Astrocyte of the cerebellum (primary cell): Measurements from ENCODE around the gene NXF1.

Experiments
- DNase-seq: peaks from one replicate; pipeline ENCODE4 v3.0.0-alpha.2; 2011; ENCODE audit warnings: low read depth
- H3K4me3 ChIP-seq: 2 replicates; pipeline ENCODE4 v1.5.1; 2011; ENCODE audit warnings: mild to moderate bottlenecking, low read depth, low read length, moderate library complexity
- in situ Hi-C: cut with HindIII; loops from 2 replicates; pipeline ENCODE4 v1.10.0; 2017; ENCODE audit warnings: low sequenced_read_pairs
- TF ChIP-seq, protein P1 (sequence below): IDR thresholded peaks from 2 replicates; pipeline ENCODE4 v1.5.1; 2012; ENCODE audit warnings: low read length, low read depth, moderate library complexity, mild to moderate bottlenecking; ENCODE audit errors: missing control alignments

Gene NXF1

DNA sequence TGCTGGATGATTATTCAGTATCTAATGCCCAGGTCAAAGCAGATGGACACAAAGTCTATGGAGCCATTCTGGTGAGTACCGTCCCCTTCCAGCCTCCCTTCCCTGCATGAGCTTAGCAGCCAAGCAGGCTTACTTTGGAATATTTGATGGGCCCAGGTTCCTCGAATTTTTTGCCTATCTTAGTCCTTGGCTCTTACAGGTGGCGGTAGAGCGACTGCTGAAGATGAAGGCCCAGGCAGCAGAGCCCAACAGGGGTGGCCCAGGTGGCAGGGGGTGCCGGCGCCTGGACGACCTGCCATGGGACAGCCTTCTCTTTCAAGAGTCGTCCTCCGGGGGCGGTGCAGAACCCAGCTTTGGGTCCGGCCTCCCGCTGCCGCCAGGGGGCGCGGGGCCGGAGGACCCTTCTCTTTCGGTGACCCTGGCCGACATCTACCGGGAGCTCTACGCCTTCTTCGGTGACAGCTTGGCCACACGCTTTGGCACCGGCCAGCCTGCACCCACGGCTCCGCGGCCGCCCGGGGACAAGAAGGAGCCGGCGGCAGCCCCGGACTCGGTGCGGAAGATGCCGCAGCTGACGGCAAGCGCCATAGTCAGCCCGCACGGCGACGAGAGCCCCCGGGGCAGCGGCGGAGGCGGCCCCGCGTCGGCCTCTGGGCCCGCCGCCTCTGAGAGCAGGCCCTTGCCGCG, 18.8 kb downstream of the NXF1 start:
- DNase-seq = no peak
- peak overlapping the region; percentile 92 for H3K4me3 ChIP-seq
- in situ Hi-C loops = no loop called here
- TF ChIP-seq, protein P1, sequence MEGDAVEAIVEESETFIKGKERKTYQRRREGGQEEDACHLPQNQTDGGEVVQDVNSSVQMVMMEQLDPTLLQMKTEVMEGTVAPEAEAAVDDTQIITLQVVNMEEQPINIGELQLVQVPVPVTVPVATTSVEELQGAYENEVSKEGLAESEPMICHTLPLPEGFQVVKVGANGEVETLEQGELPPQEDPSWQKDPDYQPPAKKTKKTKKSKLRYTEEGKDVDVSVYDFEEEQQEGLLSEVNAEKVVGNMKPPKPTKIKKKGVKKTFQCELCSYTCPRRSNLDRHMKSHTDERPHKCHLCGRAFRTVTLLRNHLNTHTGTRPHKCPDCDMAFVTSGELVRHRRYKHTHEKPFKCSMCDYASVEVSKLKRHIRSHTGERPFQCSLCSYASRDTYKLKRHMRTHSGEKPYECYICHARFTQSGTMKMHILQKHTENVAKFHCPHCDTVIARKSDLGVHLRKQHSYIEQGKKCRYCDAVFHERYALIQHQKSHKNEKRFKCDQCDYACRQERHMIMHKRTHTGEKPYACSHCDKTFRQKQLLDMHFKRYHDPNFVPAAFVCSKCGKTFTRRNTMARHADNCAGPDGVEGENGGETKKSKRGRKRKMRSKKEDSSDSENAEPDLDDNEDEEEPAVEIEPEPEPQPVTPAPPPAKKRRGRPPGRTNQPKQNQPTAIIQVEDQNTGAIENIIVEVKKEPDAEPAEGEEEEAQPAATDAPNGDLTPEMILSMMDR = peak; percentile 99

DNA sequence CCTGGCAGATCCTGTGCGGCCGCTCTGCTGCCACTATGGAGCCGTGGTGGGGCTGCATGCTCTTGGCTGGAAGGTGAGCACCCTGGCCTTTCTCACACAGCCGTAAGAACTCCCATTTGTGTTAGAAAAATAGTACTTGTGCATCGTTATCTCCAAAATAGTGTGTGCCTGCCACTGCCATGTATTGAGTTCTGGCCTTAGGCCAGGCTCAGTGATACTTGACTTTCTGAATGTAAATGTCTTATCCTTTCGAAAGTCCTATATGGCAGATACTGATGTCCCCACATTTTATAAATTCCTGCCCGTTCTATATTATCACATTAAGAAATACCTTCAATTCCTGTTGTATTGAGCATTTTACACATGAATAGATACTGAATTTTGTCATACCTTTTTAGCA, 22.5 kb downstream of the NXF1 start:
- in situ Hi-C loops = no loop called here
- TF ChIP-seq, protein P1 = no peak
- H3K4me3 ChIP-seq = no peak overlapping the region
- DNase-seq = no peak

DNA sequence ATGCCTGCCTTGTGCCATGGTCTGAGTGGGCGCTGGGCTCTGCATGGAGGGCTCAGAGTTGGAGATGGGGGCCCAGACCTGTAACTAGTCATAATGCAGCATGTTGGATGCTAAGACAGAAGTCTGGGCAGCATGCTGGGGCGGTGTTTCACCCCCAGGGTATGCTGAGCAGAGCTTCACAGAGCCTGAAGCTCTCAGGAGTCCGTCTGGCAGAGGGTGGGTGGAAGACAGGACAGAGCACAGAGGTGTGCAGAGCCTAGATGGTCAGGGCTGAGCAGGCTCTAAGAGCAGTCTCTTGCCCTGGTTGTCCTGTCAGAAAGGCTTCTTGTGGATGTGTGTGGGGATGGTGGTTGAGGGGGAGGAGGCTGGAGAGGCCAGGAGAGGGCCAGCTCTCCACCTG, 26.8 kb downstream of the NXF1 start:
- no peak for DNase-seq
- in situ Hi-C loops = no loop called here

DNA sequence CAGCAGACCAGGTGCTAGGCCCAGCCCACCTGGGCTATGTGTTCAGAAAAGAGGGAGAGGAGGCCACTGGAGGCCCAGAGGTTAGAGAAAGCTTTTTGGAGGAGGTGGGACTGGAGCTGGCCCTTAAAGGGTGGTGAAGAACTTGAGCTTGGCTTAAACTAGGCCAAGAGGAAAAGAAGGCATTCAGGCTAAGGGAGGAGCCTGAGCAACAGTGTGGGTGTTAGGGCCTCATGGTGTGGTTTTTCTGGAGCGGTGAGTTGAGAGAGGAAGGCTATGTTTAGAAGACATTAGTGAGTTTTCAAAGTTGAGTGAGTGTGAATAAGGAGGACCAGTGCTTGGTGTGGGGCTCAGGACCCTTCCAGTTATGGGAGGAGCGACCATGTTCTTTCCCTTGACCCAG, 27.9 kb downstream of the NXF1 start:
- H3K4me3 ChIP-seq = no peak overlapping the region

More for the DNA sequence above, 26.8 kb downstream of the NXF1 start:
- TF ChIP-seq, protein P1 = no peak
- H3K4me3 ChIP-seq = no peak overlapping the region

DNA sequence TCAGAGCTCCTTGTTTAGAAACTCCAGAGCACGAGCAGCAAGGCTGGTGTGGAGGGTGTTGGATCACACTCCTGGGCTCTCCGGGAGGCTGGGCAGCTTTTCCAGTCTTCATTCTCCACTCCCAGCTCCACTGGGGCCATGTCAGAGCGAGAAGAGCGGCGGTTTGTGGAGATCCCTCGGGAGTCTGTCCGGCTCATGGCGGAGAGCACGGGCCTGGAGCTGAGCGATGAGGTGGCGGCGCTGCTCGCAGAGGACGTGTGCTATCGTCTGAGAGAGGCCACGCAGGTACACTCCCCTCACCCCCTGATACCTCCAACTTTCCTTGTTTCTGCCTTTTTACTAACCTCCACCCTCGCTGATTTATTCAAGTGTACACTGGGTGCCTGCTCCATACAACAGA, 29.6 kb downstream of the NXF1 start:
- in situ Hi-C loops = no loop called here

More for the DNA sequence above, 27.9 kb downstream of the NXF1 start:
- in situ Hi-C loops = no loop called here
- no peak for DNase-seq
- TF ChIP-seq, protein P1 = no peak

DNA sequence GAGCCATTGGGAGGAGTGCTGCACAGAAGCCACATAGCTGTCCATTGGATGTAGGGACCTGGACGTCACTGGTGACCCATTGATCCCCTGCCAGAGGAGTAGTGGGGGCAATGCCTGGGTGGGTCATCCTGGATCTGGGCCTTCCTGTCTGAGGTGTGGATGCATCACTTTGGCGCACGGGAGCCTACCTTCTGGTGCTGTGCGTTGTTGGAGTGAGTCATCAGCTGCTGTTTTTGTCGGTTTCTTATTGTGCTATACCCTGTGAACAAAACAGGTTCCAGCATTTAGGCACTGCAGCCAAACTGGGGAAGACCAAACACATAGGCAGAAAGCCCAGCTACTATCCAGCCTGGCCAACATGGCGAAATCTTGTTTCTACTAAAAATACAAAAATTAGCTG, 30.8 kb downstream of the NXF1 start:
- H3K4me3 ChIP-seq = no peak overlapping the region
- DNase-seq = no peak
- in situ Hi-C loops = no loop called here
- TF ChIP-seq, protein P1 = no peak

More for the DNA sequence above, 29.6 kb downstream of the NXF1 start:
- no peak for DNase-seq
- TF ChIP-seq, protein P1 = no peak
- no peak overlapping the region for H3K4me3 ChIP-seq
